H1 (cell line): ENCODE measurements around the gene FAM98C. TPM values are rescaled to one million over a fixed set of nuclear protein-coding genes. Genes with fewer than 3 reads are reported as not detected.

Experiments used
- CTCF ChIA-PET: fragments of 300-600 bp; sonication (Branson Sonifier 250); formaldehyde crosslinking; loops from one replicate; lab custom pipeline; 2021; ENCODE audit not compliant: partially characterized antibody; lab: Charles Lee
- POLR2A ChIA-PET: fragments of 300-600 bp; sonication (Branson Sonifier 250); formaldehyde crosslinking; loops from one replicate; lab custom pipeline; 2021; ENCODE audit warnings: inconsistent platforms; ENCODE audit not compliant: partially characterized antibody; lab: Charles Lee
- DNase-seq, 2 experiments: peaks; one replicate each; pipeline versions ENCODE4 v3.0.0 to v3.0.0-alpha.2; 2010 to 2022; ENCODE audit warnings: low spot score in 2 of 2, low read depth in 1 of 2, mixed read lengths in 1 of 2
- FAIRE-seq: peaks from 2 replicates; lab custom pipeline; 2011; peaks lifted over from hg19 to GRCh38; lab: Jason Lieb, UNC
- H2AFZ ChIP-seq: 2 replicates; pipeline ENCODE4 v1.8.1; 2012; ENCODE audit warnings: low read length, inconsistent platforms
- H2AK5ac ChIP-seq: 2 replicates; pipeline ENCODE4 v1.6.1; 2013; ENCODE audit warnings: low read depth, low read length
- H2BK120ac ChIP-seq: replicated peaks from 2 replicates; pipeline ENCODE3; 2013; ENCODE audit warnings: low read depth, low read length, inconsistent platforms
- H2BK12ac ChIP-seq: 2 replicates; pipeline ENCODE4 v1.6.1; 2013; ENCODE audit warnings: low read depth, low read length
- H2BK15ac ChIP-seq: 2 replicates; pipeline ENCODE4 v1.6.1; 2013; ENCODE audit warnings: low read length
- H2BK20ac ChIP-seq: 2 replicates; pipeline ENCODE4 v1.6.1; 2013; ENCODE audit warnings: low read length
- H2BK5ac ChIP-seq: 2 replicates; pipeline ENCODE4 v1.6.1; 2013; ENCODE audit warnings: low read depth, low read length
- H3K14ac ChIP-seq: 2 replicates; pipeline ENCODE4 v1.6.1; 2013; ENCODE audit warnings: inconsistent platforms; ENCODE audit not compliant: insufficient read length
- H3K18ac ChIP-seq: 2 replicates; pipeline ENCODE4 v1.6.1; 2013; ENCODE audit warnings: low read length; ENCODE audit errors: extremely low read depth
- H3K23ac ChIP-seq: 2 replicates; pipeline ENCODE4 v1.6.1; 2013; ENCODE audit warnings: inconsistent platforms; ENCODE audit not compliant: insufficient read length
- H3K23me2 ChIP-seq: 2 replicates; pipeline ENCODE4 v1.6.1; 2013; ENCODE audit warnings: low read depth, low read length
- H3K27ac ChIP-seq: 2 replicates; pipeline ENCODE4 v1.6.1; 2011; ENCODE audit warnings: low read depth, low read length, inconsistent platforms
- H3K27me3 ChIP-seq, 4 experiments: replicated peaks in 1 of 4; 1 replicate in 1 of 4; 2 replicates in 3 of 4; pipeline versions ENCODE4 v1.6.1 to v1.8.1; 2011 to 2013; ENCODE audit warnings: low read length in 3 of 4, mild to moderate bottlenecking in 3 of 4, inconsistent platforms in 2 of 4, mixed read lengths in 2 of 4, moderate library complexity in 1 of 4; ENCODE audit not compliant: control insufficient read depth in 3 of 4, insufficient read depth in 3 of 4; ENCODE audit errors: extremely low read depth in 1 of 4
- H3K36me3 ChIP-seq, 4 experiments: 2 replicates each; pipeline versions ENCODE4 v1.6.1 to v1.8.1; 2011 to 2013; ENCODE audit warnings: mild to moderate bottlenecking in 4 of 4, low read length in 3 of 4, moderate library complexity in 2 of 4, control low read depth in 1 of 4, inconsistent platforms in 1 of 4; ENCODE audit not compliant: insufficient read depth in 4 of 4, control insufficient read depth in 2 of 4
- H3K4ac ChIP-seq: replicated peaks from 2 replicates; pipeline ENCODE3; 2013; ENCODE audit warnings: low read length, low read depth, mixed read lengths, inconsistent platforms; ENCODE audit not compliant: insufficient read length
- H3K4me1 ChIP-seq, 4 experiments: replicated peaks in 1 of 4; 1 replicate in 1 of 4; 2 replicates in 3 of 4; pipeline versions ENCODE4 v1.6.1 to v1.8.1; 2011 to 2013; ENCODE audit warnings: low read length in 3 of 4, inconsistent platforms in 2 of 4, mixed read lengths in 1 of 4; ENCODE audit not compliant: insufficient read depth in 4 of 4, control insufficient read depth in 3 of 4
- H3K4me2 ChIP-seq, 2 experiments: 2 replicates each; pipeline versions ENCODE4 v1.6.1 to v1.8.1; 2011 to 2013; ENCODE audit warnings: low read depth in 2 of 2, low read length in 2 of 2, control low read depth in 1 of 2, inconsistent platforms in 1 of 2, mild to moderate bottlenecking in 1 of 2; ENCODE audit not compliant: insufficient read depth in 1 of 2
- H3K4me3 ChIP-seq, 4 experiments: fragments of 200-600, 300-600 bp in 1 of 4; sonication (generic), shearing (Covaris generic), sonication (Bioruptor Twin) in 1 of 4; 2 replicates each; pipeline versions ENCODE4 v1.5.1 to v1.8.1; 2011 to 2016; ENCODE audit warnings: low read length in 4 of 4, low read depth in 3 of 4, control low read depth in 2 of 4, inconsistent platforms in 2 of 4, mild to moderate bottlenecking in 2 of 4, mixed read lengths in 1 of 4, moderate library complexity in 1 of 4; ENCODE audit not compliant: insufficient read depth in 2 of 4; ENCODE audit errors: extremely low read depth in 1 of 4
- H3K56ac ChIP-seq: replicated peaks from 2 replicates; pipeline ENCODE3; 2013; ENCODE audit warnings: low read depth, mild to moderate bottlenecking, mixed read lengths, low read length, inconsistent platforms; ENCODE audit not compliant: insufficient read length
- H3K79me1 ChIP-seq: 2 replicates; pipeline ENCODE4 v1.6.1; 2013; ENCODE audit warnings: low read depth, low read length, control low read depth
- H3K79me2 ChIP-seq, 2 experiments: 2 replicates each; pipeline versions ENCODE4 v1.6.1 to v1.8.1; 2012 to 2013; ENCODE audit warnings: low read length in 2 of 2, mild to moderate bottlenecking in 2 of 2, inconsistent platforms in 1 of 2; ENCODE audit not compliant: insufficient read depth in 2 of 2, control insufficient read depth in 1 of 2
- H3K9ac ChIP-seq, 4 experiments: replicated peaks in 1 of 4; 1 replicate in 1 of 4; 2 replicates in 3 of 4; pipeline versions ENCODE4 v1.6.1 to v1.8.1; 2011 to 2013; ENCODE audit warnings: low read depth in 3 of 4, low read length in 3 of 4, control low read depth in 2 of 4, mild to moderate bottlenecking in 2 of 4, moderate library complexity in 2 of 4, inconsistent platforms in 1 of 4; ENCODE audit errors: extremely low read depth in 1 of 4
- H3K9me3 ChIP-seq, 2 experiments: 2 replicates each; pipeline versions ENCODE4 v1.6.1 to v1.8.1; 2012 to 2013; ENCODE audit warnings: mild to moderate bottlenecking in 2 of 2, moderate library complexity in 2 of 2, control low read depth in 1 of 2, inconsistent platforms in 1 of 2, low read depth in 1 of 2, low read length in 1 of 2, mixed read lengths in 1 of 2; ENCODE audit not compliant: insufficient read depth in 2 of 2
- H4K20me1 ChIP-seq, 2 experiments: replicated peaks in 1 of 2; 2 replicates each; pipeline versions ENCODE3 to v1.8.1; 2011 to 2013; ENCODE audit warnings: inconsistent platforms in 2 of 2, low read length in 2 of 2, mild to moderate bottlenecking in 1 of 2; ENCODE audit not compliant: insufficient read depth in 2 of 2, control insufficient read depth in 1 of 2
- H4K5ac ChIP-seq: 2 replicates; pipeline ENCODE4 v1.6.1; 2013; ENCODE audit warnings: low read length, low read depth, mixed read lengths, inconsistent platforms; ENCODE audit not compliant: insufficient read length
- H4K8ac ChIP-seq: 2 replicates; pipeline ENCODE4 v1.8.0; 2013; ENCODE audit warnings: mild to moderate bottlenecking, moderate library complexity, low read length, inconsistent platforms; ENCODE audit not compliant: insufficient read depth; ENCODE audit errors: extremely low read depth
- H4K91ac ChIP-seq: replicated peaks from 2 replicates; pipeline ENCODE3; 2013; ENCODE audit warnings: low read length, mixed read lengths, inconsistent platforms; ENCODE audit not compliant: insufficient read length
- ASH2L ChIP-seq: fragments of 200-600, 300-600 bp; sonication (generic); IDR thresholded peaks from one replicate; pipeline ENCODE4 v1.7.1; 2017; ENCODE audit warnings: low read length
- BCL11A ChIP-seq, 2 experiments: IDR thresholded peaks; one replicate each; pipeline ENCODE4 v1.6.1; 2011; ENCODE audit warnings: low read depth in 2 of 2, low read length in 2 of 2, mild to moderate bottlenecking in 2 of 2
- CBX8 ChIP-seq: fragments of 300-800, 300-1000 bp; sonication (generic); IDR thresholded peaks from 2 replicates; pipeline ENCODE4 v1.7.1; 2016; ENCODE audit warnings: low read depth, low read length, borderline replicate concordance
- EGR1 ChIP-seq: IDR thresholded peaks from 2 replicates; pipeline ENCODE4 v1.6.1; 2011; ENCODE audit warnings: low read depth, low read length, borderline replicate concordance
- KDM5A ChIP-seq: fragments of 200-600 bp; IDR thresholded peaks from 2 replicates; pipeline ENCODE4 v1.7.1; 2012; ENCODE audit warnings: mild to moderate bottlenecking, low read length, inconsistent platforms, mixed read lengths
- SIX5 ChIP-seq: IDR thresholded peaks from 2 replicates; pipeline ENCODE4 v1.6.1; 2011; ENCODE audit warnings: mild to moderate bottlenecking, low read depth, low read length
- SUZ12 ChIP-seq: fragments of 200-600 bp; sonication (generic); IDR thresholded peaks from 2 replicates; pipeline ENCODE4 v1.6.1; 2012; ENCODE audit warnings: mild to moderate bottlenecking, inconsistent platforms, low read length, moderate library complexity, mixed read lengths
- ZNF274 ChIP-seq: IDR thresholded peaks from 2 replicates; pipeline ENCODE4 v1.7.0; 2012; ENCODE audit warnings: low read length, borderline replicate concordance; ENCODE audit errors: extremely low read depth
- WGBS, 2 experiments: shearing (Covaris generic) in 1 of 2; methylation state at CpG; one replicate each; pipeline versions ENCODE4 v1.1.6 to v1.1.7; 2013 to 2015; ENCODE audit warnings: low lambda C conversion rate in 2 of 2, mixed read lengths in 2 of 2, inconsistent platforms in 1 of 2, low coverage in 1 of 2, missing lambda C conversion rate in 1 of 2; ENCODE audit not compliant: insufficient replicate concordance in 2 of 2, insufficient coverage in 1 of 2, insufficient read length in 1 of 2; ENCODE audit errors: extremely low coverage in 1 of 2, missing lambda C conversion rate in 1 of 2; 5-methylcytosine and 5-hydroxymethylcytosine counted together
- polyA plus RNA-seq, 7 experiments: library from polyadenylated mRNA; depleted of rRNA in 3 of 7; stranded (reverse) in 5 of 7; unstranded in 2 of 7; fragments of >200 nt in 5 of 7; fragments of 200-250 nt in 2 of 7; gene quantifications; 1 replicate in 5 of 7; 2 replicates in 1 of 7; 4 replicates in 1 of 7; pipeline versions ENCODE4 v1.2.1 to v1.2.3, GENCODE V29; 2011 to 2013; ENCODE audit warnings: missing spikeins in 2 of 7, mixed read lengths in 2 of 7
- total RNA-seq: library from RNA; stranded (reverse); fragmentation: NEBNext Ultra II Directional; extraction: Animal tissue kit (Norgen Biotek cat#: 25700); gene quantifications from 2 replicates; pipeline ENCODE4 v1.2.1, GENCODE V29; 2021
- TF ChIP-seq, protein P1 (sequence below): IDR thresholded peaks from 2 replicates; pipeline ENCODE4 v1.6.1; 2011; ENCODE audit warnings: low read length, improper control_type of control experiment

FAM98C gene
- total and polyA plus RNA-seq, 2 of the 8 experiments (the other 6 are each of a cell fraction or from before 2014, with no cell fraction given) = 6.1 to 9.4 TPM

DNA sequence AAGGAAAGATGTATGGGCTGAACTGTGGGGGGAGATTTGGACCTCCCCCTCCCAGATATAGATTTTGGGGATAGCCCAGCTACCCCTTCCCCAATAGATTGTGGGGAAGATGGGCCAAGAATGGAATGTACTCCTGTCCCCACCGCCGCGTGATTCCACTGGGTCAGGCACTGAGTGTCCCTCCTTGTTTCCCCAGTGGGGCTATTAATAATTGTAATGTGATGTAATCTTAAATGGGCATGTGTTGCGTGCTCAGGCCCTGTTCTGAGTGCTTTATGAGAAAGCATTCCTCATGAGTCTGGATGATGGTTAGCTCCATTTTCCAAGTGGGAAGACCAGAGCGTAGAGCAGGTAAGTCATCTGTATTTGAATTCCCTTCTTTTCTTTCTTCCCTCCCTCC, 27.1 kb upstream of the FAM98C start:
- Histone ChIP-seq H2BK120ac (no peak overlapping the region), H3K36me3 (peaks cover under 1 to 6% (median 3%) of the 10 kb centered on the region in 4 experiments; a peak in 6 of 8 replicates), H3K79me2 (peaks cover 0 to 22% of the 10 kb centered on the region in 2 experiments; a peak in 2 of 4 replicates), H3K9me3 (no peaks in the 10 kb centered on the region), H3K18ac (no peak overlapping the region), H2BK20ac (no peak overlapping the region), H3K4me2 (peak overlapping the region; percentile 73 to 100), H3K79me1 (peaks cover 14% of the 10 kb centered on the region), H3K14ac (no peak overlapping the region), H4K5ac (no peak overlapping the region), H2BK12ac (no peak overlapping the region), H3K27me3 (no peaks in the 10 kb centered on the region), H4K8ac (no peak overlapping the region), H3K9ac (peak overlapping the region in 1 of 4 experiments; percentile 97; a peak in 1 of 7 replicates), H3K23ac (no peak overlapping the region), H2AFZ (no peak overlapping the region), H3K4ac (no peak overlapping the region), H3K4me3 (peak overlapping the region; percentile 85 to 96 (median 90); a peak in 6 of 8 replicates), H2BK5ac (no peak overlapping the region), H2AK5ac (no peak overlapping the region), H3K56ac (no peak overlapping the region), H3K4me1 (peaks cover 0 to 6% (median 3%) of the 10 kb centered on the region in 4 experiments; a peak in 3 of 7 replicates), H4K20me1 (peaks cover 2 to 3% of the 10 kb centered on the region in 2 experiments), H4K91ac (no peak overlapping the region), H2BK15ac (no peak overlapping the region), H3K23me2 (peaks cover 7% of the 10 kb centered on the region; the same call in 1 of the 2 replicates), H3K27ac (no peak overlapping the region)
- WGBS, 2 experiments = 88% methylated on average over 5 of the region's 5 CpGs; no CpG with 5 or more reads in 1 of the 2 experiments
- TF ChIP-seq, protein P1, sequence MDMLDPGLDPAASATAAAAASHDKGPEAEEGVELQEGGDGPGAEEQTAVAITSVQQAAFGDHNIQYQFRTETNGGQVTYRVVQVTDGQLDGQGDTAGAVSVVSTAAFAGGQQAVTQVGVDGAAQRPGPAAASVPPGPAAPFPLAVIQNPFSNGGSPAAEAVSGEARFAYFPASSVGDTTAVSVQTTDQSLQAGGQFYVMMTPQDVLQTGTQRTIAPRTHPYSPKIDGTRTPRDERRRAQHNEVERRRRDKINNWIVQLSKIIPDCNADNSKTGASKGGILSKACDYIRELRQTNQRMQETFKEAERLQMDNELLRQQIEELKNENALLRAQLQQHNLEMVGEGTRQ = no peak
- TF ChIP-seq ZNF274 = no peak
- TF ChIP-seq EGR1 = no peak
- TF ChIP-seq SIX5 = no peak
- TF ChIP-seq SUZ12 = no peak
- TF ChIP-seq CBX8 = no peak
- TF ChIP-seq ASH2L = no peak
- no peak for TF ChIP-seq BCL11A (IDR thresholded peaks at IDR 0.05; ENCODE audit: low read depth in 2 of 2, low read length in 2 of 2)
- TF ChIP-seq KDM5A = no peak
- DNase-seq (no peak), FAIRE-seq (no peak)
- CTCF ChIA-PET = interaction anchor here (0.6 to 5.7 kb wide), 7 partner anchors 9 to 522 kb away, joined by 3 to 37 read pairs (median 5); partner anchors contain the start of genes CATSPERG, FAM98C and KCNK6
- POLR2A ChIA-PET = interaction anchor here (0.9 to 3.8 kb wide), 7 partner anchors 8 to 131 kb away, joined by 3 to 35 read pairs (median 6); partner anchors contain the start of genes GGN, SPINT2 and SPRED3
